HUDEP-2 (cell line): ENCODE measurements around the gene ABI3BP.

Experiments
- DNase-seq, 76 experiments: peaks; one replicate each; lab custom pipeline; 2025; ENCODE audit not compliant: unreplicated experiment in 76 of 76; lab: John Stamatoyannopoulos, UW

ABI3BP gene

DNA sequence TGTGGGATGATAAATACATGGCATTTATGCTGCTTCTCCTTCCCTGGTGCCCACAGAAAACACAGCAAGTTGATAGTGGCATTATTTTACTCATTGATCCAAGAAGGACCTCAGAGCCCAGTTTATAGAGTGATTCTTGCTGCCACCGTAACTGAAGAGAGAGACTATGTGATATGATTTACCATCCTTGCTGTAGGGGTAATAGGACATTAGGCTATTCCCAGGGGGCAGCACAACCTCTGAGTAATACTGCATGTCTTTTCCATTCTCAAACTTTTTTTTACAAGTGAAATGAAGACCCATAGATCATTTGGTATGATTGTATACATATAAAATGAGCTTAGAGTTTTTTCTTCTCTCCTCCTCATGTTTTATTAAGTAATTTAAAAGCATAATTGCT is 136.4 kb downstream of the ABI3BP start:
- no peak for DNase-seq

DNA sequence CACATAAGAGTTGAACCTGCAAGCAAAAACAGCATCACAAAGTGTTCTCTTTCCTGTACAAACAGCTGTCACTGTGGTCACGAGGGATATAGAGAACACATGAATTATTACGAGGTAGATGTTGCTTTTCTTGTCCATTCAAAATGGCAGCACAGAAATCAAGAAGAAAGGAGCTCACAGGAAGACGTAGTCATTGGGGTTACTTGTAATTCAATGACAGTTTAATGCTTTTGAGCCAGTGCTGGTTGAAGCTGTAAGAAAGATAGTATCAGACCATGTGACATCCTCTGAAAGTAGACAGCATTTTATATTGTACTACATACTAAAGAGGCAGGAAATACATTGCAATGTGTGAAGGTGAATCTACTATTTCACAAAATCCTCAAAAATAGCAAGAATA is 140.4 kb downstream of the ABI3BP start:
- DNase-seq = no peak

- no peak for DNase-seq
Observed at GRCh38 chr3:100850701-100851100, 142.5 kb downstream of the ABI3BP start.

DNA sequence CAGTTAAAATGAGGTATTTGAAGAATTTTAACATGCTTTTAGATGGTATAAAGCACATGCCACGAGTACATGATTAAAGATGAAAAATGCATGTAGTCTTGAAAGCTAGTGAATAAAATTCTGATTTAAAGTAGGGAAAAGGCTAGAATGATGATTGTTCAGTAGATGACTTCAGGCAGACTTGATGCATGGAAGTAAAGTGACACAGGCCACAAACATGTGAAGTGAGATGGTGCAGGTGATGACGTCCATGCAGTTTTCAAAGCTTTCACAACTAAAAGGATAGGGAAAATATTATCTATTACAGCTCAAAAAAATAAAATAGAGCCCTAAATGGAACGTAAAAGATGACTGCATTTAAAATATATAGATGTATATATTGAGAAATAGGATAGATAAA is 143.1 kb downstream of the ABI3BP start:
- no peak for DNase-seq

GRCh38 chr3:100844063-100844936 is 148.9 kb downstream of the ABI3BP start:
- DNase-seq = no peak

DNA sequence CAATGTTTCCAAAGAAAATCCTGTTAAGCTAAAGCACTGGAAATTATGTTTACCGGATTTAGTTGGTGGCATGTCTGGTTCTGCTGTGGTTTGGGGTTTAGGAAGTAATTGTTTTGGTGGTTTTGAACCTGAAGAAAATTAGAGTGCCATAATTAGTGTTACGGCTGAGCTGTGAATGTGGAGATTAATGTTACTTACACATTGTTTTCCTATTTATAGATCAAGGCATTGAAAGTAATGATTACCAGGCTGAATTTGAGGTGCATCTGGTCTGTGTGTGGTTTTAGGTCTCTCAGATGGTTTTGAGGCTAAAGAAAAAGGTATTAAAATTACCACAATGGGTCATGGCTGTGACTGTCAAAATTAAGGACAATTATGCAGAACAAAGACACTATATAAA is 155.1 kb downstream of the ABI3BP start:
- no peak for DNase-seq

- DNase-seq = no peak
Observed at GRCh38 chr3:100836661-100837060, 156.6 kb downstream of the ABI3BP start.

GRCh38 chr3:100834332-100834731 is 158.9 kb downstream of the ABI3BP start:
- no peak for DNase-seq

DNA sequence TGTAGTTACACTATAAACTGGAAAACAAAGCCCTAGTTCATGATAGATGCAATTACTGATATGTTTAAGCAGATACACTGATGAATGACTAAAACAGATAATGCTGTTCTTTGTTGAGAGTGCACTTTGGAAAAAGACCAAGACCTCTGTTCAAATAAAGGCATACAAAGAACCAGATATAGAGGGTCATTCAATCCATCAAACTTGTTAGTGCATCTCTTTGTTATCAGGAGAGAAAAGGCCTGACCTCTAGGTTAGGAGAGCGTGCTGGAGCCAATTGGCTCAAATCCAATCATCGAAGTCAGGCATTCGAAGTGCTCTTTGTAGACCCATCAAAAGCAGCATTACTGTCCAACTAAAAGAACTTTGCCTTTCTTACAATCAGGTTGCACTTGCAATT is 159.7 kb downstream of the ABI3BP start:
- DNase-seq = no peak

- DNase-seq = no peak
Observed at GRCh38 chr3:100831629-100832028, 161.6 kb downstream of the ABI3BP start.

GRCh38 chr3:100830931-100831330 is 162.3 kb downstream of the ABI3BP start:
- DNase-seq = no peak

- no peak for DNase-seq
Observed at GRCh38 chr3:100825574-100825973, 167.6 kb downstream of the ABI3BP start.

GRCh38 chr3:100815583-100815982 is 177.6 kb downstream of the ABI3BP start:
- no peak for DNase-seq

- DNase-seq = no peak
Observed at GRCh38 chr3:100813828-100814227, 179.4 kb downstream of the ABI3BP start.

DNA sequence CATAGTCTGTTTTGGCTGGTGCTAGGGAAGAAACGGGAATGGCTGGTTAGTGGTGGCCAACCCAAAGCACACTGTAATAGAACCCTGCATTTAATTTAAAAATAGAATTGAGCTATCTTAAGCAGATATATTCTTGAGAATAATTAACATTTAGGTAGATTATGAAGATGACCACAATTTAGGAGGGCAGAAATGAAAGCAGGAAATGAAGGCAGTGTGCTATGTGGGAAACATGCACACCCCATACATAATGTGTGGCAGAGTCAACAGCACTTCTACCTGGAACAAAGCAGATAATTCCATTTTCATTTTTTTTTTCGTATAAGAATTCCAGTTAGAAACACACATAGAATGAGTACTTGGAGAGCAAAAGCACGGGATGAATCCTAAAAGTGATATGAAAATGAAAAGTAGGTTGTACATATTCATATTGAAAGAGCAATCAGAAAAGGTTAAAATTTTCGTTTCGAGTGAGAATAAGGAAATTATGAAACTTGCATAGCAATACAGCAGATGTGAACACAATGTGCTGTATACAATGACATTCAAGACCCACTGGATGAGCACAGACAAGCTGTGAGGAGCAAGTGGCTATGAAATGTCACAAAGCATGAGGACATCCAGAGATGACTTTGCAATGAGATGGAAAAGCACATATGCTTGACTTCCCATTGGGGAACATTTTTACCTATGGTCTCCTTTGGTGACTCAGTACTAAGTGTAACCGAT is 181.3 kb downstream of the ABI3BP start:
- no peak for DNase-seq

DNA sequence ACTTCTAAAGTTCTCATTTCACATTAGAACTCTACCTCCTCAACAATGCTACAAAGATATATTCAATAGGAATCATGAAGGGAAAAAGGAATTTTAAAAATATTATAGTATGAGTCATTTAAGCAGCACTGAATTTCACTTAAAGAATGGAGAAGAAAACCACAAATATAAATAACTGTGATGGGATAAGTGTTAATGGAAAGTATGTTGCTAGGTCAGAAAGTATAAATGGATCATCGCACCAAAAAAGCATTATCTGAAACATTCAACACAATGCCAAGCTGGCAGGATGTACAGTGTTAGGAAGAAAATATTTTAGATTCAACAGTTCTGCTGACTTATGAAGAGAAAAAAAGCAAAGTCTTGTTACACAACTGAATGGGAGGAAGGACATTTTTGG is 182.6 kb downstream of the ABI3BP start:
- no peak for DNase-seq

DNA sequence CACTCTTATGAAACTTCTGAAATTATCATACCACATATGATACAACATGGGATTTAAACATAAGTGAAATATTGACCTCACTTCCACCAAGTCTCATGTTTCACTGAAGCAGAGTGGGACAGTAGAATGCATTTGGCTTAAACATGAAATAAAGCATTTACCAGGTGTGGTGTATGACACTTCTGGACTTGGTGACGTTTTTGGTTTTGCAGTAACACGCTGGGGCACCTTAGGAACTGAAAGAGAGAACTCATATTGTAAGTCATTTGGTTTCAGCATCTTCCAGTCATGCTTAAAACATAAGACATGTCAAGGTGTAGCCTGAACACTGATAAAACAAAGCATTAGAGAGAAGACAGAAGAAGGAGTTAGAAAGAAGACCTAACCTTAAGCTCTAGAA is 188.6 kb downstream of the ABI3BP start:
- DNase-seq = no peak

- DNase-seq = no peak
Observed at GRCh38 chr3:100803711-100804110, 189.5 kb downstream of the ABI3BP start.

DNA sequence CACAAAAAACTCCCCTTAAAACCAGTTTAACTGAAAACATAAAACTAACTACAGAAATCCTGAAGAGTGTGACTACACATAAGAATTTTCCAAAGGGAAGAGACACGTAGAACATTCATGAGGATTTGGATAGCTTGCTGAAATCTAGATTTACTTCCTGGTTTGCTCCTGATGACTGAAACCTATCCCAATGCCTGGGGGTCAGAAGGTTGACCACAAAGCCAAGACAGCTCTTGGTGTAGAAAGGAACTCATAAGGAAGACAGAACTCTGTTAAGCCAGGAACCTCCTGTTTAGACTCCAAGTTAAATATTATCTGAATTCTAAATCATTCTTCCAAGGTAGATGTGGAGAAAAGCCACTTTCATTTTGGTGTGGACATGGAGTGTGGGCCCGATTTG is 191.1 kb downstream of the ABI3BP start:
- DNase-seq = no peak

DNA sequence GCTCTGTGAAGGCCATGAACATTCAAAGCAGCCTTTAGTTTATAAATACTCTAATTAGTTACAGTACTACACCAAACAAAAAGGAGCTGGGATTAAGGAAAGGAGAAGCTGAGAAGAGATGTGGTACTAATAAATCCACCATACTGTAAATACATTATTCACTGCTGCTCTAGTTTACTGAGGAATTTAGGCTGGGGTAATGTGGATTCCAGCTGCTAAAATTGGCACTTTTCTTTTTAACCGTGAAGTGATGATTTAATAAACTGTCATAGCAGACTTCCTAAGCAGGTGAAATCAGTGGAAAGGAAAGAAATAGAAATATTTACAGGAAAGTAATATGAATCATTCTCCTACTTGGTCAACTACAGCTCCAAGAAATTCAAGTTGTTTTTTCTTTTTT is 195.2 kb downstream of the ABI3BP start:
- DNase-seq = no peak

DNA sequence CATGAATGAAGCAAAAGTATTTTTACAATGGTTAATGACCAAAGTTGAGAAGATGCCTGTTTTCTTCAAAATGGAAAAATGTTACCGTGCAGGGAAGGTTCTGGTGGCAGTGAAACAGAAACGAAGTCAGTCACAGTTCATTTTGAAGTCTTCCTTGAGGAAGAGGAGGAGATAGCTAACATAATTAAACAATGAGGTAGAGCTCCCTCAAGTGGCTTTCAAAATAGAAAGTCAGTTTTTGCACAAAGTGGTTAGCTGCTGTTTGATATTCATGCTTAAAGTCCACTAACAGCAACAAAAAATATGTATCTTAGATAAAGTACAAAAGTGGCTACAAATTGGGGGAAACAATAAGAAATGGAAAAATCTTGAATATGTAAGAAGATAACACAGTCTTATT is 196.7 kb downstream of the ABI3BP start:
- peak in 10 of 76 experiments; percentile 4 to 39 (median 10) for DNase-seq

DNA sequence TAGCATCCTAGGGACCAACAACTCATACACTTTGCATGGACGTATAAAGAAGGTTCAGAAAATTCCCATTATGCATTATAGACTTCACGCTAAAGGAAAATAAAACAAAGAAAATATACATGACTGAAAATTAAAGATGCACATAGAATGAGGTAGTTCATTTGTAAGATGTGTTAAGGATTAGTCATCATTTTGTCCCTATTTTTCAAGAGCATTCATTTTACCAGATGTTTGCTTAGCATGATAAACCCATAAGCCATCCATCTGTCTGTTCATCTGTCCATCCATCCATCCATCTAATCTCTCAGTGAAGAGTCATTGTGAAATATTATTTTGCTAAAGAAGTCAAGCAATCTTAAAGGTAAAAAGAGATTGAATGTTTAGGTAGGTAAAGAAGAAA is 203.6 kb downstream of the ABI3BP start:
- DNase-seq = no peak
